SK-N-SH (cell line): ENCODE measurements around the gene PRPSAP2. TPM values are rescaled to one million over a fixed set of nuclear protein-coding genes. Genes with fewer than 3 reads are reported as not detected.

Experiments
- CTCF ChIA-PET: fragments of 300-600, 350-600 bp; formaldehyde crosslinking; extraction: SDS; loops from one replicate; lab custom pipeline; 2021; lab: Yijun Ruan, JAX
- POLR2A ChIA-PET: fragments of 350-600 bp; sonication (Branson Sonifier 250); formaldehyde crosslinking; extraction: SDS; loops from one replicate; lab custom pipeline; 2020; ENCODE audit warnings: antibody characterized with exemption, inconsistent platforms; lab: Yijun Ruan, JAX
- DNase-seq: peaks from one replicate; pipeline ENCODE4 v3.0.0; 2012
- H2AFZ ChIP-seq: fragments of 200-600 bp; sonication (generic); 2 replicates; pipeline ENCODE4 v1.8.1; 2016; ENCODE audit warnings: antibody characterized with exemption, mild to moderate bottlenecking, low read depth
- H3F3A ChIP-seq: fragments of 200-600 bp; sonication (generic); replicated peaks from 2 replicates; pipeline ENCODE3; 2016; ENCODE audit warnings: antibody characterized with exemption, mild to moderate bottlenecking; ENCODE audit not compliant: insufficient read depth
- H3K27ac ChIP-seq, 2 experiments: fragments of 200-500 bp in 1 of 2; fragments of 200-600 bp in 1 of 2; sonication (Bioruptor generic) in 1 of 2; sonication (generic), shearing (Covaris generic) in 1 of 2; 2 replicates each; pipeline versions ENCODE4 v1.5.1 to v1.6.1; 2014 to 2016; ENCODE audit warnings: low read depth in 2 of 2, inconsistent platforms in 1 of 2, low read length in 1 of 2, mild to moderate bottlenecking in 1 of 2, mixed read lengths in 1 of 2
- H3K27me3 ChIP-seq: fragments of 200-600 bp; sonication (generic), shearing (Covaris generic); 2 replicates; pipeline ENCODE4 v1.6.1; 2016; ENCODE audit warnings: mixed run types; ENCODE audit not compliant: insufficient read depth
- H3K36me3 ChIP-seq, 2 experiments: fragments of 200-500 bp in 1 of 2; fragments of 200-600 bp in 1 of 2; sonication (Bioruptor generic) in 1 of 2; sonication (generic) in 1 of 2; replicated peaks in 1 of 2; 2 replicates each; pipeline versions ENCODE3 to v1.5.1; 2014 to 2016; ENCODE audit warnings: low read length in 1 of 2, mild to moderate bottlenecking in 1 of 2; ENCODE audit not compliant: insufficient read depth in 2 of 2, control insufficient read depth in 1 of 2
- H3K4me1 ChIP-seq, 2 experiments: fragments of 200-500 bp in 1 of 2; fragments of 200-600 bp in 1 of 2; sonication (Bioruptor generic) in 1 of 2; sonication (generic), shearing (Covaris generic) in 1 of 2; 2 replicates each; pipeline versions ENCODE4 v1.5.1 to v1.6.1; 2014 to 2016; ENCODE audit warnings: low read depth in 1 of 2, low read length in 1 of 2, mixed run types in 1 of 2; ENCODE audit not compliant: insufficient read depth in 2 of 2, control insufficient read depth in 1 of 2
- H3K4me2 ChIP-seq: fragments of 200-600 bp; sonication (generic), shearing (Covaris generic); 2 replicates; pipeline ENCODE4 v1.6.1; 2017; ENCODE audit warnings: mixed run types
- H3K4me3 ChIP-seq, 2 experiments: fragments of 200-500 bp in 1 of 2; fragments of 200-600 bp in 1 of 2; sonication (Bioruptor generic) in 1 of 2; sonication (generic), shearing (Covaris generic) in 1 of 2; 2 replicates each; pipeline versions ENCODE4 v1.5.1 to v1.8.1; 2014 to 2016; ENCODE audit warnings: low read depth in 2 of 2, inconsistent platforms in 1 of 2, low read length in 1 of 2, mild to moderate bottlenecking in 1 of 2, mixed read lengths in 1 of 2, moderate library complexity in 1 of 2
- H3K79me2 ChIP-seq: fragments of 200-600 bp; sonication (generic); 2 replicates; pipeline ENCODE4 v1.8.1; 2017; ENCODE audit warnings: mild to moderate bottlenecking; ENCODE audit not compliant: insufficient read depth
- H3K9ac ChIP-seq: fragments of 200-600 bp; sonication (generic); 2 replicates; pipeline ENCODE4 v1.6.1; 2017; ENCODE audit warnings: mixed run types
- H3K9me2 ChIP-seq: fragments of 200-600 bp; sonication (generic); 2 replicates; pipeline ENCODE4 v1.6.1; 2017; ENCODE audit warnings: mixed run types
- H3K9me3 ChIP-seq: fragments of 200-600 bp; sonication (generic); 2 replicates; pipeline ENCODE4 v1.6.1; 2017; ENCODE audit warnings: mixed run types, mild to moderate bottlenecking, moderate library complexity
- H4K20me1 ChIP-seq: fragments of 200-600 bp; sonication (generic); 2 replicates; pipeline ENCODE4 v1.6.1; 2017; ENCODE audit warnings: mild to moderate bottlenecking, mixed run types; ENCODE audit not compliant: insufficient read depth
- CTCF ChIP-seq: fragments of 200-600 bp; sonication (generic); IDR thresholded peaks from 2 replicates; pipeline ENCODE4 v1.6.1; 2017; ENCODE audit warnings: antibody characterized with exemption, mild to moderate bottlenecking, moderate library complexity
- EZH2phosphoT487 ChIP-seq: fragments of 200-600 bp; sonication (generic); IDR thresholded peaks from 2 replicates; pipeline ENCODE4 v1.6.1; 2017; ENCODE audit warnings: low read depth, mixed run types, mild to moderate bottlenecking, antibody characterized with exemption, moderate library complexity, borderline replicate concordance
- FOSL2 ChIP-seq: IDR thresholded peaks from 2 replicates; pipeline ENCODE4 v1.4.0; 2012; ENCODE audit warnings: low read depth, mild to moderate bottlenecking, moderate library complexity, borderline replicate concordance
- FOXM1 ChIP-seq: IDR thresholded peaks from 2 replicates; pipeline ENCODE4 v1.4.0; 2012; ENCODE audit warnings: low read depth, mild to moderate bottlenecking
- GABPA ChIP-seq: IDR thresholded peaks from 2 replicates; pipeline ENCODE4 v1.4.0; 2012; ENCODE audit warnings: low read depth, mild to moderate bottlenecking
- POLR2AphosphoS5 ChIP-seq: IDR thresholded peaks from 2 replicates; pipeline ENCODE4 v1.6.1; 2012; ENCODE audit warnings: low read depth, low read length
- RAD21 ChIP-seq: IDR thresholded peaks from 2 replicates; pipeline ENCODE4 v1.6.1; 2012; ENCODE audit warnings: mild to moderate bottlenecking, low read length
- RCOR1 ChIP-seq: fragments of 150-350 bp; IDR thresholded peaks from 2 replicates; pipeline ENCODE4 v1.6.1; 2017; ENCODE audit warnings: antibody characterized with exemption, low read length
- TAF1 ChIP-seq: IDR thresholded peaks from 2 replicates; pipeline ENCODE4 v1.6.1; 2012; ENCODE audit warnings: low read depth, mild to moderate bottlenecking, low read length, moderate library complexity, borderline replicate concordance
- YY1 ChIP-seq: IDR thresholded peaks from 2 replicates; pipeline ENCODE4 v1.4.0; 2012; ENCODE audit warnings: low read depth, mild to moderate bottlenecking
- WGBS: methylation state at CpG from one replicate; pipeline ENCODE4 v1.1.6; 2017; ENCODE audit warnings: low lambda C conversion rate; 5-methylcytosine and 5-hydroxymethylcytosine counted together
- polyA plus RNA-seq, 3 experiments: library from polyadenylated mRNA; depleted of rRNA; stranded (reverse); fragments of >200 nt; gene quantifications; 2 replicates each; pipeline ENCODE4 v1.2.3, GENCODE V29; 2012
- TF ChIP-seq, protein P1 (sequence below): fragments of 150-350 bp; IDR thresholded peaks from 2 replicates; pipeline ENCODE4 v1.6.1; 2016; ENCODE audit warnings: mild to moderate bottlenecking, low read depth, low read length
- TF ChIP-seq, protein P2 (sequence below): fragments of 150-350 bp; IDR thresholded peaks from 2 replicates; pipeline ENCODE4 v1.6.1; 2017; ENCODE audit warnings: antibody characterized with exemption, low read length, low read depth, borderline replicate concordance

Gene PRPSAP2
- polyA plus RNA-seq, 1 of the 3 experiments (the other 2 are of a cell fraction), result 27.6 TPM

GRCh38 chr17:18977021-18977420, 119.1 kb downstream of the PRPSAP2 start (continued):
- no peak for TF ChIP-seq RAD21
- TF ChIP-seq, protein P1, sequence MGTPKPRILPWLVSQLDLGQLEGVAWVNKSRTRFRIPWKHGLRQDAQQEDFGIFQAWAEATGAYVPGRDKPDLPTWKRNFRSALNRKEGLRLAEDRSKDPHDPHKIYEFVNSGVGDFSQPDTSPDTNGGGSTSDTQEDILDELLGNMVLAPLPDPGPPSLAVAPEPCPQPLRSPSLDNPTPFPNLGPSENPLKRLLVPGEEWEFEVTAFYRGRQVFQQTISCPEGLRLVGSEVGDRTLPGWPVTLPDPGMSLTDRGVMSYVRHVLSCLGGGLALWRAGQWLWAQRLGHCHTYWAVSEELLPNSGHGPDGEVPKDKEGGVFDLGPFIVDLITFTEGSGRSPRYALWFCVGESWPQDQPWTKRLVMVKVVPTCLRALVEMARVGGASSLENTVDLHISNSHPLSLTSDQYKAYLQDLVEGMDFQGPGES, result no peak
- TF ChIP-seq POLR2AphosphoS5, result no peak
- no peak for TF ChIP-seq FOSL2
- TF ChIP-seq EZH2phosphoT487, result no peak
- TF ChIP-seq RCOR1, result no peak

- TF ChIP-seq CTCF, result no peak
- no peak for TF ChIP-seq GABPA
- TF ChIP-seq FOXM1, result no peak
- TF ChIP-seq TAF1, result no peak
- TF ChIP-seq, protein P2, sequence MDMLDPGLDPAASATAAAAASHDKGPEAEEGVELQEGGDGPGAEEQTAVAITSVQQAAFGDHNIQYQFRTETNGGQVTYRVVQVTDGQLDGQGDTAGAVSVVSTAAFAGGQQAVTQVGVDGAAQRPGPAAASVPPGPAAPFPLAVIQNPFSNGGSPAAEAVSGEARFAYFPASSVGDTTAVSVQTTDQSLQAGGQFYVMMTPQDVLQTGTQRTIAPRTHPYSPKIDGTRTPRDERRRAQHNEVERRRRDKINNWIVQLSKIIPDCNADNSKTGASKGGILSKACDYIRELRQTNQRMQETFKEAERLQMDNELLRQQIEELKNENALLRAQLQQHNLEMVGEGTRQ, result no peak
- TF ChIP-seq EZH2phosphoT487, result no peak
- TF ChIP-seq YY1, result no peak
- no peaks in the 10 kb centered on the region for H3F3A ChIP-seq
- H2AFZ ChIP-seq, result no peak overlapping the region
- no peaks in the 10 kb centered on the region for H3K27me3 ChIP-seq
- H3K9me2 ChIP-seq, result no peaks in the 10 kb centered on the region
- WGBS, result 94% methylated on average over 13 of the region's 19 CpGs
- H3K27ac ChIP-seq, result no peak overlapping the region
- no peak overlapping the region for H3K4me3 ChIP-seq
- peaks cover 0 to 11% of the 10 kb centered on the region in 2 experiments; a peak in 3 of 4 replicates for H3K4me1 ChIP-seq
- H3K36me3 ChIP-seq, result peaks cover 0 to 21% of the 10 kb centered on the region in 2 experiments
- DNase-seq, result no peak
- no peak overlapping the region for H3K9ac ChIP-seq
- ChIA-PET POLR2A (no interaction called here), CTCF (interaction anchor here (0.6 to 5.7 kb wide), 3 partner anchors 17 to 47 kb away, joined by 3 to 34 read pairs (median 3); no protein-coding TSS in a partner anchor)
- H3K79me2 ChIP-seq, result no peaks in the 10 kb centered on the region
- H3K9me3 ChIP-seq, result no peaks in the 10 kb centered on the region
- no peak overlapping the region for H3K4me2 ChIP-seq
- no peaks in the 10 kb centered on the region for H4K20me1 ChIP-seq
These were observed 119.7 kb downstream of the PRPSAP2 start for GRCh38 chr17:18977646-18978045.
